GM19324 (cell line): ENCODE measurements around the gene DPY19L3.
"Not testable (repeated sequence)": the region's sequence is repeated elsewhere in the genome, so short reads cannot be mapped to it uniquely, and the experiment has no call there.

Source experiments
- ATAC-seq: cut with Tn5 transposase; IDR thresholded peaks from one replicate; pipeline ENCODE4 v1.9.1; 2021; ENCODE audit warnings: mild to moderate bottlenecking, moderate library complexity; ENCODE audit not compliant: unreplicated experiment, low FRiP score

DPY19L3 gene

DNA sequence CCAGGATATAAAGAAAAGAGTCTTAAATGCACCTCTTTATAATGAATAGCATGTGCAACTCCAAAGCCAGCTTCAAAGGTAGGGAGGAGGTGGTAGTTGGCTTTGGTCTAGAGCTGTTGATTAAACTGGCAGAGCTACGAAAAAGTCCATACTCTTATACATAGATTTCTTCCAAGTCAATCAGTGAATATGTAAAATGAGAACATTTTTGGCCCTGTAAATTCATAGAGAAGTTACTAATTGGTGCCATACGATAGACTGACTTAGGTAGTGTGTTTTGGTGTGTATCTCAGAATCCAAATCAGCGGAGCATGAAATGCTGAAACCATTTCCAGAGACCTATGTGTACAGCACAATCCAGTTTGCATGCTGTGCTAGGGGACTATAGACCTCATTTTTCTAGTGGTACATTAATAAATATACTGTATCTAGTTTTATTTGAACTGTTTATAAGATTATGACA lies 17.1 kb upstream of the DPY19L3 start:
- ATAC-seq = no peak

DNA sequence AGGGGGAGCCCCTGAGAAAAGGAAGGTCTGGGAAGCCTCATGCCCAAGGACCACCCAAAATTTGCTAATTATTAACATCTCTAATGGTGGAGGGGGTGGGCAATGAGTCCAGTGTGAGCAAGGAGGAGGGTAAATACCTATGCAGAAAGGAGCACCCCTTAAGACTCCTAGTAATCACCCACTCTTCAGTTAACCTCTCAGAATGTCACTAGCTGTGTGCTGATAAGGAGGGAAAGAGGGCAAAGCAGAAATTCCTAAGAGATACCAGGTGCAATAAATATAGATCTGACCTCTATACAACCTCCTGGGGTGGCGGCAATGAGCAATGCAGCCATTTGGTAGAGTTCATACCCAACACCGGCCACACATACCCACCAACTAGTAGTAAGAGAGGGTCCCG lies 12.7 kb upstream of the DPY19L3 start:
- ATAC-seq = no peak

GRCh38 chr19:32396046-32396652 lies 9.4 kb upstream of the DPY19L3 start:
- no peak for ATAC-seq

DNA sequence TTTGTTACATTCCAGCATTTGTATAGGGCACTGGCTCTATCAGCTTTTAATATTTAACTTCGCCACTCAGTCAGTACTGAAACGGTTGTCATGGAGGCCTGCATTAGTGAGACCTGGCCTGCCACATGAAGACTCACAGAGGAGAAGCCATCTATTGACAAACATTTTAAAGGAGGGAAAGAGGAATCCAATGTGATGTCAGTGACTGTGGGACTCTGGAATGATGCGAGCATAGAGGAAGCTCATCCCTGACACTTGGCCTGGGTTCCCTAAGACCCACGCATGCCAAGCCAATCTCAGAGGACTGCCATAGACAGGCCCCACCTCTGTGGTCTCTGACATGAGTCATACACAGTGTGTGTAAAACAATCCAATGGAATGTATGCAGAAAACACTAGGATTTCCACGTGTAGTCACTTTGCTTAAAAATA lies 7.9 kb upstream of the DPY19L3 start:
- ATAC-seq = no peak

GRCh38 chr19:32401992-32402391 lies 3.6 kb upstream of the DPY19L3 start:
- no peak for ATAC-seq

GRCh38 chr19:32403291-32403995 lies 2.1 kb upstream of the DPY19L3 start:
- ATAC-seq = no peak

GRCh38 chr19:32404213-32404932 lies 1.2 kb upstream of the DPY19L3 start:
- ATAC-seq = no peak

- ATAC-seq = no peak
These were observed 588 bp upstream of the DPY19L3 start for GRCh38 chr19:32404933-32405430.

GRCh38 chr19:32406161-32407003 lies 812 bp downstream of the DPY19L3 start:
- no peak for ATAC-seq

GRCh38 chr19:32407004-32407992 lies 1.7 kb downstream of the DPY19L3 start:
- ATAC-seq = no peak

- no peak for ATAC-seq
These were observed 9.7 kb downstream of the DPY19L3 start for GRCh38 chr19:32415246-32415645.

DNA sequence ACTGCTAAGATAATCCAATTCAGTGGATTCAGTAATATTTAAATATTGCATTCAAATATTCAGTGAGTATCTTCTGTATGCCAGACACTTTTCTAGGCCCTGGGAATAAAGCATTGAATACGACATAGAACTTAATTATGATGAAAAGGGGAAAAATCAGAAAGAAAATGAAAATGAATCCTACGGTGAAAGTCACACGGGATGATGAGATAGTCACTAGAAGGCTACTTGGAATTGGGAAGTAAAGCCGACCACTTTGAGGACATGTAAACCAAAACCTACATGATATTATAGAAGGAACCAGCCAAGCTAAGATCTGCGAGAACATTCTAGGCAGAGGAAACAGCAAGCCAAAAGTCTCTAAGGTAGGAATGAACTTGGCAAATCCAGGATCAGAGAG lies 10.1 kb downstream of the DPY19L3 start:
- ATAC-seq = no peak

DNA sequence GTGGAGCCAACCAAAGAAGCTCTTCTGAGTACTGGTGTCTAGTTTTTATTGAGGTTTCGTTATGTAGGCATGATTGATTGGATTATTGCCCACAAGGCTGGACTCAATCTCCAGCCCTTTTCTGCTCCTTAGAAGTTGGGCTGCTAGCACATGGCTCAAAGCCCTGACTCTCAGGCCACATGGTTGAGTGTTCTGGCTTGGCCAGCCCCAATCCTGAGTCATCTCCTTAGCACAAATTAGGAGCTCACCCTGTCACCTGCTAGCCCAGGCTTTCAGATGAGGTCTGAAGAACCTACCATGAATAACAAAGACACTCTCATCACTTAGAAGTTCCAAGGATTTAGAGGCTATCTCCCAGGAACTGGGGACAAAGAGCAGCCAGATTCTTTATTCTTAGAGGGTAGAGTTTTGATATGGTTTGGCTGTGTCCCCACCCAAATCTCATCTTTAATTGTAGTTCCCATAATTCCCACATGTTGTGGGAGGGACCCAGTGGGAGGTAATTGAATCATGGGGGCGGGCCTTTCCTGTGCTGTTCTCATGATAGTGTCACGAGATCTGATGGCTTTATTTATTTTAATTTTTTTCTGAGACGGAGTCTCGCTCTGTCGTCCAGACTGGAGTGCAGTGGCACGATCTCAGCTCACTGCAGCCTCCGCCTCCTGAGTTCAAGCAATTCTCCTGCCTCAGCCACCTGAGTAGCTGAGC lies 11.3 kb downstream of the DPY19L3 start:
- no peak for ATAC-seq

GRCh38 chr19:32418155-32418554 lies 12.6 kb downstream of the DPY19L3 start:
- ATAC-seq = no peak

GRCh38 chr19:32421589-32422361 lies 16.2 kb downstream of the DPY19L3 start:
- ATAC-seq = no peak

DNA sequence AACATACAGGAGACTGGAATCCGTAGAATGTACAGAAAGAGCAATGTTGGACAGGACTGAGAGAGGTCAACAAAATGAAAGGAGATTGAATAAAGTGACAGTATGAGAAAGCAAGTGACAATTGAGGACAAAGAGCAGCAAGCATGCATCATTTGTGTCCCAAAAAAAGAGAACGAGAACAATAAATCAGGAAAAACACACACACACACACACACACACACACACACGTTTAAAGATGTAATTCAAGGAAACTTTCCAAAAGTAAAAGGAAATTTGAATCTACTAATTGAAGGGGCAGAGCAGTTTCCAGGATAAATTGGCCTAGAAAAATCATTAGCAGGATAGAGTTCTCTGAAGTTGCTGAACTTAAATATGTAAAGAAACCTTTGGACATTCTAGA lies 16.9 kb downstream of the DPY19L3 start:
- no peak for ATAC-seq

- not testable (repeated sequence) for ATAC-seq
These were observed 18.4 kb downstream of the DPY19L3 start for GRCh38 chr19:32423944-32424343.

DNA sequence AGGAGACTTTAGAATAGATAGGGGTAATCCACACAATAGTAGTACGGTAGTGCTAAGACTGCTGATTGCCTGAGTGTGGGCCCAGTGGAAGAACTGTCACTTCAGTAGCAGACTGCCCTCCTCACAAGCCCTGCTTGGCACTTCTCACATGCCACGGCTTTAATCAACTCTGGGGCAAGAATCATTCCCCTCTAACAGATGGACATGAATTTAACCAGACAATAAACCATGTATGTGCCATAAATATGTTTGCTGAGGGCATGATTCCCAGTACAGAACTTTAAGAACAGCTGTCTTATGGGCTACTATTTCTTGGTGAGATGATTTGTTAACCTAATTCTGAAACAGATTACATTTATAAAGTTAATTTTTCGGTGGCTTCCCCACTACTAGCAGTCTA lies 22.0 kb downstream of the DPY19L3 start:
- no peak for ATAC-seq
